Thoracic aorta (tissue), 2 donors: Measurements from ENCODE around the gene MTMR3. TPM values are rescaled to one million over a fixed set of nuclear protein-coding genes. Genes with fewer than 3 reads are reported as not detected.

Experiments used
- ATAC-seq: fragments of 150-250 bp; one replicate; pipeline ENCODE4 v1.8.0; 2017; ENCODE audit warnings: low read depth; ENCODE audit not compliant: insufficient number of reproducible peaks, low FRiP score
- DNase-seq: peaks from one replicate; pipeline ENCODE4 v3.0.0-alpha.2; 2020; ENCODE audit warnings: low spot score
- H3K27ac ChIP-seq, 2 donors: fragments of 200-600 bp; sonication (generic); 1 replicate in 1 of 2; 2 replicates in 1 of 2; pipeline ENCODE4 v1.5.1; 2016; ENCODE audit warnings: mild to moderate bottlenecking in 2 of 2, moderate library complexity in 2 of 2
- H3K27me3 ChIP-seq: fragments of 200-600 bp; sonication (generic); replicated peaks from 2 replicates; pipeline ENCODE4 v1.6.0; 2016; ENCODE audit warnings: mild to moderate bottlenecking; ENCODE audit not compliant: insufficient read depth
- H3K36me3 ChIP-seq: fragments of 200-600 bp; sonication (generic); one replicate; pipeline ENCODE4 v1.5.1; 2016
- H3K4me1 ChIP-seq, 2 donors: fragments of 200-600 bp; sonication (generic); 1 replicate in 1 of 2; 2 replicates in 1 of 2; pipeline versions ENCODE4 v1.5.1 to v1.6.0; 2016; ENCODE audit warnings: low read depth in 2 of 2, mild to moderate bottlenecking in 1 of 2; ENCODE audit not compliant: control insufficient read depth in 1 of 2
- H3K4me3 ChIP-seq: fragments of 200-600 bp; sonication (generic); 2 replicates; pipeline ENCODE4 v1.5.1; 2016; ENCODE audit warnings: mild to moderate bottlenecking
- H3K9me3 ChIP-seq: fragments of 200-600 bp; sonication (generic); 2 replicates; pipeline ENCODE4 v1.5.1; 2016
- total RNA-seq, 2 donors: library from RNA; depleted of rRNA; stranded (reverse); fragments of >200 nt; gene quantifications; one replicate each; pipeline versions ENCODE4 v1.1.0 to v1.2.3, GENCODE V29; 2016
- TF ChIP-seq, protein P1 (sequence below): fragments of 200-600 bp; sonication (generic); IDR thresholded peaks from one replicate; pipeline ENCODE4 v1.5.1; 2019; ENCODE audit warnings: antibody characterized with exemption

The MTMR3 gene
- total RNA-seq, 2 donors from 2014 or later: 33.3 to 61.9 TPM

DNA sequence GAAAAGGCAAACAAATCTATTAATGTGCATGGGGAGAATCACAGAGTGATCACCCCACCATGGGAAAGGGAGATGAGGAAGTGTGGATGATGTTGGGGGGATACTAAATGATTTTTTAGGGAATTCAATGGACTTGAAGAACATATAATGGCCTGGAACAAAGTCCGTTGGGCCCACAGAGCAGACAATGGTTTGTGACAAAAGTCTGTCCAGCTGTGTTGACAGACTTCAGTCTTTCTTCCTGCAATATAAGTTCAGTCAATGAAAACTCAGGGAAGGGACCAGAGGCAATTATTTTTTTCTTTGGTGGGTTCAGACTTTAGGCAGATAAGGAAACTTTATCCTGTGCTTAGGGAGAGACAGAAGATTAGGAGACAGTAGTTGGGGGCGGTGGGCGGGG lies 179.3 kb downstream of the MTMR3 start:
- TF ChIP-seq, protein P1, sequence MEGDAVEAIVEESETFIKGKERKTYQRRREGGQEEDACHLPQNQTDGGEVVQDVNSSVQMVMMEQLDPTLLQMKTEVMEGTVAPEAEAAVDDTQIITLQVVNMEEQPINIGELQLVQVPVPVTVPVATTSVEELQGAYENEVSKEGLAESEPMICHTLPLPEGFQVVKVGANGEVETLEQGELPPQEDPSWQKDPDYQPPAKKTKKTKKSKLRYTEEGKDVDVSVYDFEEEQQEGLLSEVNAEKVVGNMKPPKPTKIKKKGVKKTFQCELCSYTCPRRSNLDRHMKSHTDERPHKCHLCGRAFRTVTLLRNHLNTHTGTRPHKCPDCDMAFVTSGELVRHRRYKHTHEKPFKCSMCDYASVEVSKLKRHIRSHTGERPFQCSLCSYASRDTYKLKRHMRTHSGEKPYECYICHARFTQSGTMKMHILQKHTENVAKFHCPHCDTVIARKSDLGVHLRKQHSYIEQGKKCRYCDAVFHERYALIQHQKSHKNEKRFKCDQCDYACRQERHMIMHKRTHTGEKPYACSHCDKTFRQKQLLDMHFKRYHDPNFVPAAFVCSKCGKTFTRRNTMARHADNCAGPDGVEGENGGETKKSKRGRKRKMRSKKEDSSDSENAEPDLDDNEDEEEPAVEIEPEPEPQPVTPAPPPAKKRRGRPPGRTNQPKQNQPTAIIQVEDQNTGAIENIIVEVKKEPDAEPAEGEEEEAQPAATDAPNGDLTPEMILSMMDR: no peak
- Histone ChIP-seq H3K36me3 (no peaks in the 10 kb centered on the region), H3K4me3 (no peak overlapping the region), H3K9me3 (peaks cover 15% of the 10 kb centered on the region), H3K27me3 (no peaks in the 10 kb centered on the region), H3K4me1 (no peaks in the 10 kb centered on the region), H3K27ac (no peak overlapping the region)
- DNase-seq (no peak), ATAC-seq (no peak)

DNA sequence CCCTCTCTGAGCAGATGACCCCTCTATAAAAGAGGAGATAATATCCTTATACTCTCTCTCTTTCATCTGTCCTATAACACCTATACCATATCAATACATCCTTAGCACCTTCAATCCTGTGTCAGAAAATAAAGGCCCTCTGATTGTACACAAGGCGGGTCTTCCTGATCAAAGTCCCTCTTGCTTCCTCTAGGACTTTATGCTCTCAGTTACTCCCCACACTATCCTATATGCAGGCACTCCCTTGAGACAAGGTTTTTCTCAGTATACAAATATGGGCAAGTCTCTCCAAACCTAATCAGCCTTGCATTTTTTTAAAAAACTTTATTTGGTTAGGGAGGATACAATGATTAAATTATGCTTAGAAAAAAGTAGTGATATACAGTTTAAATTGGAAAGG lies 180.0 kb downstream of the MTMR3 start:
- TF ChIP-seq, protein P1: no peak

GRCh38 chr22:30064172-30064571 lies 181.2 kb downstream of the MTMR3 start:
- H3K27ac ChIP-seq: no peak overlapping the region
- TF ChIP-seq, protein P1: no peak
- no peaks in the 10 kb centered on the region for H3K27me3 ChIP-seq
- H3K9me3 ChIP-seq: peaks cover 10% of the 10 kb centered on the region
- H3K4me1 ChIP-seq: no peaks in the 10 kb centered on the region
- H3K36me3 ChIP-seq: no peaks in the 10 kb centered on the region
- DNase-seq (no peak), ATAC-seq (no peak)
- no peak overlapping the region for H3K4me3 ChIP-seq

More for the DNA sequence above, 180.0 kb downstream of the MTMR3 start:
- peaks cover 10% of the 10 kb centered on the region for H3K9me3 ChIP-seq
- H3K4me1 ChIP-seq: no peaks in the 10 kb centered on the region
- H3K27me3 ChIP-seq: no peaks in the 10 kb centered on the region
- no peak for ATAC-seq
- H3K36me3 ChIP-seq: no peaks in the 10 kb centered on the region
- H3K4me3 ChIP-seq: no peak overlapping the region
- no peak overlapping the region for H3K27ac ChIP-seq
- no peak for DNase-seq

DNA sequence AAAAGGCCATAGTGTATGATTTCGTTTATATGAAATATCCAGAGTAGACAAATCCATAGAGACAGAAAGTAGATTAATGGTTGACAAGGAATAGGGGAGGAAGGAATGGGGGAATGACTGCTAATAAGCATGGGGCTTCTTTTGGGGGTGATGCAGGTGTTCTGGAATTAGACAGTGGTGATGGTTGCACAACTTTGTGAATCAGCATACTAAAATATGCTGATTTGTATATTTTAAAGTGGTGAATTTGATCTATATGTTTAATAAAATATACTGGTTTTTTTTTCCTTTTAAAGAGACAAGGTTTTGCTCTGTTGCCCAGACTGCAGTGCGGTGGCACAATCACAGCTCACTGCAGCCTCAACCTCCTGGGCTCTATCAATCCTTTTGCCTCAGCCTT lies 190.8 kb downstream of the MTMR3 start:
- DNase-seq (no peak), ATAC-seq (no peak)
- Histone ChIP-seq H3K9me3 (no peaks in the 10 kb centered on the region), H3K4me3 (no peak overlapping the region), H3K27me3 (no peaks in the 10 kb centered on the region), H3K36me3 (no peaks in the 10 kb centered on the region), H3K27ac (no peak overlapping the region), H3K4me1 (no peaks in the 10 kb centered on the region)
- TF ChIP-seq, protein P1: no peak

DNA sequence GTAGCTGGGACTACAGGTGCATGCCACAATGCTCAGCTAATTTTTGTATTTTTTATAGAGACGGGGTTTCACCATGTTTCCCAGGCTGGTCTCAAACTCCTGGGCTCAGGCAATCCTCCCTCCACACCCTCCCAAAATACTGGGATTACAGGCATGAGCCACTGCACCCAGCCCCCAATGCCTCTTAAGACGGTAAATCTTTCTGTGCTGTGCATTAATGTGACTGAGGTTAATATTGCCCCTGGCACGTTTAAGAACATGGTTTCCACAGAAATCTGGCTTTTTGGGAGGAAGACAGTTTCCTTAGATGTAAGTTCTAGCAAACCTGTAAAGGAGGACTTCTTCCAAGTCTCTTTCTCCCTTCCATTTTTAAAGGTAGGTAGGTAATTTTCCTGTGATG lies 191.2 kb downstream of the MTMR3 start:
- TF ChIP-seq, protein P1: no peak
- Histone ChIP-seq H3K27ac (no peak overlapping the region), H3K4me3 (no peak overlapping the region), H3K4me1 (no peaks in the 10 kb centered on the region), H3K9me3 (no peaks in the 10 kb centered on the region), H3K27me3 (no peaks in the 10 kb centered on the region), H3K36me3 (no peaks in the 10 kb centered on the region)
- DNase-seq (no peak), ATAC-seq (no peak)
